CD14-positive monocyte (primary cell): Measurements from ENCODE around the gene HHIP. TPM values are rescaled to one million over a fixed set of nuclear protein-coding genes. Genes with fewer than 3 reads are reported as not detected.

Experiments used
- DNase-seq, 3 donors: peaks; one replicate each; pipeline ENCODE4 v3.0.0-alpha.2; 2011 to 2022
- H2AFZ ChIP-seq: 2 replicates; pipeline ENCODE4 v1.6.0; 2012; ENCODE audit warnings: mild to moderate bottlenecking, low read depth, low read length, inconsistent platforms; ENCODE audit not compliant: insufficient read depth, poor library complexity, severe bottlenecking
- H3K27ac ChIP-seq, 2 donors: 1 replicate in 1 of 2; 2 replicates in 1 of 2; pipeline ENCODE4 v1.5.1; 2012 to 2013; ENCODE audit warnings: low read length in 2 of 2, control low read depth in 1 of 2, inconsistent platforms in 1 of 2, low read depth in 1 of 2, mild to moderate bottlenecking in 1 of 2
- H3K27me3 ChIP-seq, 2 donors: one replicate each; pipeline versions ENCODE4 v1.6.0 to v1.6.1; 2011 to 2013; ENCODE audit warnings: low read length in 2 of 2; ENCODE audit not compliant: control insufficient read depth in 2 of 2, insufficient read depth in 2 of 2
- H3K36me3 ChIP-seq, 2 donors: replicated peaks in 1 of 2; 1 replicate in 1 of 2; 2 replicates in 1 of 2; pipeline versions ENCODE4 v1.5.1 to v1.6.1; 2012 to 2013; ENCODE audit warnings: low read length in 2 of 2, control low read depth in 1 of 2, inconsistent platforms in 1 of 2, mild to moderate bottlenecking in 1 of 2; ENCODE audit not compliant: insufficient read depth in 2 of 2, control insufficient read depth in 1 of 2
- H3K4me1 ChIP-seq, 2 donors: 1 replicate in 1 of 2; 2 replicates in 1 of 2; pipeline versions ENCODE4 v1.5.1 to v1.6.1; 2012 to 2013; ENCODE audit warnings: low read length in 2 of 2, control low read depth in 1 of 2, inconsistent platforms in 1 of 2, mild to moderate bottlenecking in 1 of 2, moderate library complexity in 1 of 2; ENCODE audit not compliant: insufficient read depth in 2 of 2, control insufficient read depth in 1 of 2
- H3K4me2 ChIP-seq: replicated peaks from 2 replicates; pipeline ENCODE3; 2012; ENCODE audit warnings: low read length, moderate library complexity, mild to moderate bottlenecking; ENCODE audit not compliant: poor library complexity, severe bottlenecking; ENCODE audit errors: extremely low read depth
- H3K4me3 ChIP-seq, 3 experiments: fragments of 200-600 bp in 1 of 3; sonication (generic) in 1 of 3; replicated peaks in 1 of 3; 1 replicate in 2 of 3; 2 replicates in 1 of 3; pipeline ENCODE4 v1.5.1; 2011 to 2013; ENCODE audit warnings: low read length in 3 of 3, mild to moderate bottlenecking in 3 of 3, control low read depth in 2 of 3, low read depth in 2 of 3, inconsistent platforms in 1 of 3, moderate library complexity in 1 of 3
- H3K79me2 ChIP-seq: 2 replicates; pipeline ENCODE4 v1.6.0; 2012; ENCODE audit warnings: mild to moderate bottlenecking, control low read depth, inconsistent platforms, low read length, moderate library complexity; ENCODE audit not compliant: insufficient read depth
- H3K9ac ChIP-seq: 2 replicates; pipeline ENCODE4 v1.6.0; 2017; ENCODE audit warnings: low read length, mild to moderate bottlenecking; ENCODE audit not compliant: insufficient read depth, poor library complexity, severe bottlenecking
- H3K9me3 ChIP-seq, 2 donors: replicated peaks in 1 of 2; 1 replicate in 1 of 2; 2 replicates in 1 of 2; pipeline versions ENCODE4 v1.5.1 to v1.6.1; 2012 to 2013; ENCODE audit warnings: low read length in 2 of 2, control low read depth in 1 of 2; ENCODE audit not compliant: control insufficient read depth in 1 of 2, insufficient read depth in 1 of 2
- H4K20me1 ChIP-seq: 2 replicates; pipeline ENCODE4 v1.6.0; 2012; ENCODE audit warnings: mild to moderate bottlenecking, low read length, control low read depth, moderate library complexity; ENCODE audit not compliant: insufficient read depth
- H3K27ac Mint-ChIP-seq, 7 donors: one replicate each; pipeline ENCODE4 v1.8.0; 2020; ENCODE audit warnings: mild to moderate bottlenecking in 7 of 7, mixed read lengths in 7 of 7, moderate library complexity in 6 of 7, inconsistent platforms in 2 of 7
- H3K27me3 Mint-ChIP-seq, 3 donors: one replicate each; pipeline ENCODE4 v1.8.0; 2021 to 2022; ENCODE audit warnings: low read depth in 3 of 3, mild to moderate bottlenecking in 3 of 3, mixed read lengths in 3 of 3, moderate library complexity in 3 of 3, inconsistent platforms in 1 of 3
- H3K36me3 Mint-ChIP-seq, 2 donors: one replicate each; pipeline ENCODE4 v1.8.0; 2020; ENCODE audit warnings: mixed read lengths in 2 of 2, inconsistent platforms in 1 of 2, mild to moderate bottlenecking in 1 of 2
- H3K4me1 Mint-ChIP-seq: one replicate; pipeline ENCODE4 v1.8.0; 2020; ENCODE audit warnings: mild to moderate bottlenecking, mixed read lengths
- H3K4me3 Mint-ChIP-seq, 2 donors: one replicate each; pipeline ENCODE4 v1.8.0; 2020; ENCODE audit warnings: mild to moderate bottlenecking in 2 of 2, mixed read lengths in 2 of 2, moderate library complexity in 1 of 2
- H3K9me3 Mint-ChIP-seq, 7 donors: one replicate each; pipeline ENCODE4 v1.8.0; 2020 to 2022; ENCODE audit warnings: mixed read lengths in 7 of 7, mild to moderate bottlenecking in 6 of 7, moderate library complexity in 6 of 7, inconsistent platforms in 2 of 7
- WGBS: methylation state at CpG from one replicate; pipeline ENCODE4 v1.1.5; 2013; ENCODE audit warnings: missing lambda C conversion rate; ENCODE audit not compliant: insufficient coverage; 5-methylcytosine and 5-hydroxymethylcytosine counted together
- intact Hi-C, 2 donors: fragments of 100-400 bp; cut with micrococcal nuclease; formaldehyde crosslinking; loops; one replicate each; pipeline versions ENCODE4 v1.15.0 to v1.15.1; 2023
- polyA plus RNA-seq, 3 donors: library from polyadenylated mRNA; depleted of rRNA in 1 of 3; unstranded in 2 of 3; stranded (reverse) in 1 of 3; fragments of 300-500 nt in 2 of 3; fragments of >200 nt in 1 of 3; fragmentation: Illumina TruSeq in 2 of 3; gene quantifications; 1 replicate in 2 of 3; 2 replicates in 1 of 3; pipeline ENCODE4 v1.2.3, GENCODE V29; 2012 to 2021
- TF ChIP-seq, protein P1 (sequence below): fragments of 200-600 bp; IDR thresholded peaks from one replicate; pipeline ENCODE4 v1.8.0; 2022; ENCODE audit warnings: antibody characterized with exemption, mild to moderate bottlenecking

HHIP gene
- polyA plus RNA-seq, 3 donors: not detected

DNA sequence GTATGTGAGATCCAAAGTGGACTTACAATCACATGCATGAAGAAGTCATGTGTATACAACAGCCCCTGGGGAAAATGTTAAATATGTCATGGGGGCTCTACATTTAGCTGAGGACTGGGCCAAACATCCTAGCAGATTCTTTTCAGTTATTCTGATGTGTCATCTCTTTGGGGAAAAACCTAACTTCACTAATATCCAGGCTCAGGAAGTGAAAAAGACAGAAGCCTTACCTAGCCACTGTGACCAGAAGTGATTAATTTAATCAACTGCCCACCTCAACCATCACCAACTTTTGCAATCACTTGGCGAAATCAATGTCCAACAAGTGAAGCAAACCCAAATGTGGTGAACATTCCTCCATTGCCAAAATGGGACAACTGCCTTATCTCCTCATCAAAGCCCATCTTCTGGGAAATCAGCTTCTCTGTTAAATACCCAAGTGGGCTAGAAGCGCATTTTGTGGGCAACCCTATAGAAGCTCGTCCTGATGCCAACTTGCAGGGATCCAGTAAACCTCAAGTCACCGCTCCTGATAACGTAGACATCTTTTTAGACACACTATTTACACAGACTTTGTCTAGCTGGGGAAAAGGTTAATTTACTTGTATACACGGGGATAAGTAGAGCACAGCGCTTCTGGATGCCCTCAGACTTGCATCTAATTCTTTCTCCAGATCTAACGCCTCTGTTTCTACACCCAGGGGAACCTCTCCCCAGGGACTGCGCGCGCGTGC is 1.4 kb upstream of the HHIP start:
- Histone ChIP-seq H3K9ac (no peak overlapping the region), H2AFZ (no peak overlapping the region), H3K4me1 (peaks cover 11 to 14% of the 10 kb centered on the region in 2 donors), H3K4me3 (no peak overlapping the region), H3K27me3 (peaks cover 27 to 34% of the 10 kb centered on the region in 2 donors), H3K9me3 (no peaks in the 10 kb centered on the region), H3K4me2 (no peak overlapping the region), H3K36me3 (no peaks in the 10 kb centered on the region), H3K27ac (no peak overlapping the region), H4K20me1 (no peaks in the 10 kb centered on the region), H3K79me2 (no peaks in the 10 kb centered on the region)
- no peak overlapping the region for H3K27ac Mint-ChIP-seq
- no peak overlapping the region for H3K4me3 Mint-ChIP-seq
- peaks cover 17% of the 10 kb centered on the region for H3K4me1 Mint-ChIP-seq
- peaks cover 0 to 14% (median 2%) of the 10 kb centered on the region in 7 donors for H3K9me3 Mint-ChIP-seq
- intact Hi-C loops: no loop called here
- no peak for DNase-seq
- H3K36me3 Mint-ChIP-seq: no peaks in the 10 kb centered on the region
- TF ChIP-seq, protein P1, sequence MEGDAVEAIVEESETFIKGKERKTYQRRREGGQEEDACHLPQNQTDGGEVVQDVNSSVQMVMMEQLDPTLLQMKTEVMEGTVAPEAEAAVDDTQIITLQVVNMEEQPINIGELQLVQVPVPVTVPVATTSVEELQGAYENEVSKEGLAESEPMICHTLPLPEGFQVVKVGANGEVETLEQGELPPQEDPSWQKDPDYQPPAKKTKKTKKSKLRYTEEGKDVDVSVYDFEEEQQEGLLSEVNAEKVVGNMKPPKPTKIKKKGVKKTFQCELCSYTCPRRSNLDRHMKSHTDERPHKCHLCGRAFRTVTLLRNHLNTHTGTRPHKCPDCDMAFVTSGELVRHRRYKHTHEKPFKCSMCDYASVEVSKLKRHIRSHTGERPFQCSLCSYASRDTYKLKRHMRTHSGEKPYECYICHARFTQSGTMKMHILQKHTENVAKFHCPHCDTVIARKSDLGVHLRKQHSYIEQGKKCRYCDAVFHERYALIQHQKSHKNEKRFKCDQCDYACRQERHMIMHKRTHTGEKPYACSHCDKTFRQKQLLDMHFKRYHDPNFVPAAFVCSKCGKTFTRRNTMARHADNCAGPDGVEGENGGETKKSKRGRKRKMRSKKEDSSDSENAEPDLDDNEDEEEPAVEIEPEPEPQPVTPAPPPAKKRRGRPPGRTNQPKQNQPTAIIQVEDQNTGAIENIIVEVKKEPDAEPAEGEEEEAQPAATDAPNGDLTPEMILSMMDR: no peak
- 93% methylated on average over 3 of the region's 12 CpGs for WGBS
- H3K27me3 Mint-ChIP-seq: peaks cover 34 to 44% (median 34%) of the 10 kb centered on the region in 3 donors

DNA sequence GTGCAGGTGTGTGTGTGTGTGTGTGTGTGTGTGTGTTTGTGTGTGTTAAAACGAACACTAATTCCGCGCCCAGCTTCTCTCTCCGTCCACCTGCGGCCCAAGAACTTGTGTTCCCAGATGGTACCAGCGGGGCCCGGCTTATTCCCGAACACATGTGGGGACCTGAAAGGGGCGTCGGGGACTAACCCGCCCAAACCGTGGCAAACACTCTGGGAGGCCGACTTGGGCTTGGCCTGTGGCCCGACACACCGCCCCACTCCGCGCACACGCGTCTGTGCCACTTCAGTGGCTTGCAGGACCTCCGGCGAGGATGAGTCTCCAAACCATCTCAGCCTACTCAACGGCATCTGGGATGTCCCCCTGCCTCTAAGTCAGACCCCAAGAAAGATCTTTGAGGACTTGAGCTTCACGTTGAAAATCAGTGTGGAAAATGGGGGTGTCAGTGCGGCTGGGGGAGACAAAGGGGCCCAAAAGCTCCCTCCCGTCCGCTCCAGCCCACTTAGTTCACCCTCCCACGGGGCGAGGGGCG is 790 bp upstream of the HHIP start:
- Histone ChIP-seq H3K4me3 (no peak overlapping the region), H3K79me2 (no peaks in the 10 kb centered on the region), H3K27ac (no peak overlapping the region), H4K20me1 (no peaks in the 10 kb centered on the region), H3K9me3 (no peaks in the 10 kb centered on the region), H2AFZ (peak overlapping the region; percentile 48), H3K4me2 (no peak overlapping the region), H3K4me1 (peaks cover 11 to 14% of the 10 kb centered on the region in 2 donors), H3K9ac (no peak overlapping the region), H3K27me3 (peaks cover 27 to 34% of the 10 kb centered on the region in 2 donors), H3K36me3 (no peaks in the 10 kb centered on the region)
- Mint-ChIP-seq H3K4me1 (peaks cover 17% of the 10 kb centered on the region), H3K36me3 (no peaks in the 10 kb centered on the region), H3K27ac (no peak overlapping the region), H3K9me3 (peaks cover 0 to 14% (median 2%) of the 10 kb centered on the region in 7 donors), H3K4me3 (peak overlapping the region; percentile 21 to 68), H3K27me3 (peaks cover 34 to 46% (median 34%) of the 10 kb centered on the region in 3 donors)
- TF ChIP-seq, protein P1: no peak
- DNase-seq: no peak
- intact Hi-C loops: no loop called here
- 69% methylated on average over 11 of the region's 29 CpGs for WGBS
